Keratinocyte (primary cell): ENCODE measurements around the gene LIME1. TPM values are rescaled to one million over a fixed set of nuclear protein-coding genes. Genes with fewer than 3 reads are reported as not detected.

Experiments used
- DNase-seq: peaks from one replicate; pipeline ENCODE4 v3.0.0-alpha.2; 2011; ENCODE audit warnings: low read depth, missing footprints, low spot score
- FAIRE-seq: peaks from 2 replicates; lab custom pipeline; 2011; peaks lifted over from hg19 to GRCh38; lab: Jason Lieb, UNC
- H2AFZ ChIP-seq: 2 replicates; pipeline ENCODE4 v1.6.0; 2012; ENCODE audit warnings: low read length, control low read depth, inconsistent platforms; ENCODE audit not compliant: control insufficient read depth
- H3K27ac ChIP-seq: 2 replicates; pipeline ENCODE4 v1.5.1; 2011; ENCODE audit warnings: low read length; ENCODE audit not compliant: control insufficient read depth, insufficient read depth
- H3K27me3 ChIP-seq: 3 replicates; pipeline ENCODE4 v1.6.0; 2011; ENCODE audit warnings: low read length; ENCODE audit not compliant: control insufficient read depth, insufficient read depth; ENCODE audit errors: extremely low read depth
- H3K36me3 ChIP-seq, 2 experiments: 2 replicates in 1 of 2; 3 replicates in 1 of 2; pipeline ENCODE4 v1.5.1; 2011; ENCODE audit warnings: low read length in 2 of 2, mild to moderate bottlenecking in 1 of 2; ENCODE audit not compliant: control insufficient read depth in 2 of 2, insufficient read depth in 2 of 2; ENCODE audit errors: extremely low read depth in 1 of 2
- H3K4me1 ChIP-seq: 3 replicates; pipeline ENCODE4 v1.5.1; 2011; ENCODE audit warnings: low read length; ENCODE audit not compliant: control insufficient read depth, insufficient read depth; ENCODE audit errors: extremely low read depth
- H3K4me2 ChIP-seq: 3 replicates; pipeline ENCODE4 v1.6.0; 2011; ENCODE audit warnings: low read depth, low read length; ENCODE audit not compliant: control insufficient read depth, insufficient read depth; ENCODE audit errors: extremely low read depth
- H3K4me3 ChIP-seq, 3 experiments: fragments of 200-600 bp in 1 of 3; sonication (generic) in 1 of 3; 2 replicates in 2 of 3; 3 replicates in 1 of 3; pipeline ENCODE4 v1.5.1; 2011 to 2016; ENCODE audit warnings: low read length in 3 of 3, mild to moderate bottlenecking in 3 of 3, control low read depth in 2 of 3, inconsistent platforms in 1 of 3, low read depth in 1 of 3, mixed read lengths in 1 of 3, mixed run types in 1 of 3, moderate library complexity in 1 of 3; ENCODE audit not compliant: control insufficient read depth in 2 of 3, insufficient read depth in 2 of 3; ENCODE audit errors: extremely low read depth in 1 of 3
- H3K79me2 ChIP-seq: 2 replicates; pipeline ENCODE4 v1.6.0; 2012; ENCODE audit warnings: low read length; ENCODE audit not compliant: control insufficient read depth, insufficient read depth
- H3K9ac ChIP-seq: 3 replicates; pipeline ENCODE4 v1.6.0; 2011; ENCODE audit warnings: low read length; ENCODE audit not compliant: control insufficient read depth, insufficient read depth; ENCODE audit errors: extremely low read depth
- H3K9me1 ChIP-seq: 3 replicates; pipeline ENCODE4 v1.6.0; 2011; ENCODE audit warnings: low read length; ENCODE audit not compliant: control insufficient read depth, insufficient read depth; ENCODE audit errors: extremely low read depth
- H3K9me3 ChIP-seq: 2 replicates; pipeline ENCODE4 v1.5.1; 2012; ENCODE audit warnings: low read depth, low read length; ENCODE audit not compliant: control insufficient read depth
- H4K20me1 ChIP-seq: 3 replicates; pipeline ENCODE4 v1.6.0; 2011; ENCODE audit warnings: low read length; ENCODE audit not compliant: control insufficient read depth, insufficient read depth; ENCODE audit errors: extremely low read depth
- CTCF ChIP-seq, 3 experiments: IDR thresholded peaks in 1 of 3; conservative IDR thresholded peaks in 1 of 3; optimal IDR thresholded peaks in 1 of 3; 2 replicates in 2 of 3; 3 replicates in 1 of 3; pipeline versions ENCODE3 to v1.5.1; 2011; ENCODE audit warnings: low read length in 3 of 3, mild to moderate bottlenecking in 3 of 3, moderate library complexity in 2 of 3, control low read depth in 1 of 3, inconsistent platforms in 1 of 3; ENCODE audit not compliant: insufficient read depth in 2 of 3; ENCODE audit errors: extremely low read depth in 1 of 3
- EZH2 ChIP-seq: IDR thresholded peaks from one replicate; pipeline ENCODE4 v1.6.1; 2012; ENCODE audit warnings: inconsistent platforms, mild to moderate bottlenecking, low read length, moderate library complexity
- dilution Hi-C: fragments of 300-500 bp; cut with MboI; formaldehyde crosslinking; loops from one replicate; pipeline ENCODE4 v1.7.0; 2020; ENCODE audit warnings: low sequenced_read_pairs; ENCODE audit not compliant: extremely low pct_ligation_motif_present
- polyA plus RNA-seq, 5 experiments: library from polyadenylated mRNA; depleted of rRNA in 3 of 5; stranded (reverse) in 3 of 5; stranded (forward) in 1 of 5; unstranded in 1 of 5; fragments of >200 nt; gene quantifications; 1 replicate in 1 of 5; 2 replicates in 3 of 5; 3 replicates in 1 of 5; pipeline versions ENCODE4 v1.2.1 to v1.2.3, GENCODE V29; 2011 to 2012; ENCODE audit warnings: missing spikeins in 2 of 5, low read depth in 1 of 5, low replicate concordance in 1 of 5

The LIME1 gene
- polyA plus RNA-seq, 1 donor (not counting 4 experiments of a cell fraction or from before 2014, with no cell fraction given), result 0.75 TPM

- Histone ChIP-seq H3K9me1 (no peaks in the 10 kb centered on the region), H3K9me3 (no peaks in the 10 kb centered on the region), H3K36me3 (peaks cover 2 to 7% of the 10 kb centered on the region in 2 experiments), H3K4me2 (no peak overlapping the region), H3K4me3 (no peak overlapping the region), H4K20me1 (no peaks in the 10 kb centered on the region), H3K79me2 (no peaks in the 10 kb centered on the region), H3K4me1 (peaks cover 18% of the 10 kb centered on the region), H3K9ac (no peak overlapping the region), H3K27ac (no peak overlapping the region), H3K27me3 (no peaks in the 10 kb centered on the region), H2AFZ (no peak overlapping the region)
- FAIRE-seq (no peak), DNase-seq (no peak)
- dilution Hi-C loops, result no loop called here
- TF ChIP-seq EZH2 (no peak), CTCF (optimal IDR thresholded peaks at IDR 0.05 in 1 of 3, IDR thresholded peaks at IDR 0.05 in 1 of 3, conservative IDR thresholded peaks at IDR 0.05 in 1 of 3; ENCODE audit: extremely low read depth in 1 of 3, insufficient read depth in 2 of 3, low read length in 3 of 3) (no peak)
Observed at GRCh38 chr20:63742381-63743024, 6.0 kb downstream of the LIME1 start.

GRCh38 chr20:63743210-63743970, 6.9 kb downstream of the LIME1 start:
- Histone ChIP-seq H3K9me1 (no peaks in the 10 kb centered on the region), H4K20me1 (no peaks in the 10 kb centered on the region), H3K4me2 (no peak overlapping the region), H3K9me3 (no peaks in the 10 kb centered on the region), H3K4me3 (no peak overlapping the region), H2AFZ (no peak overlapping the region), H3K4me1 (peaks cover 15% of the 10 kb centered on the region), H3K27ac (no peak overlapping the region), H3K79me2 (no peaks in the 10 kb centered on the region), H3K9ac (no peak overlapping the region), H3K27me3 (no peaks in the 10 kb centered on the region), H3K36me3 (peaks cover 2 to 7% of the 10 kb centered on the region in 2 experiments)
- no peak for FAIRE-seq
- TF ChIP-seq CTCF (optimal IDR thresholded peaks at IDR 0.05 in 1 of 3, IDR thresholded peaks at IDR 0.05 in 1 of 3, conservative IDR thresholded peaks at IDR 0.05 in 1 of 3; ENCODE audit: extremely low read depth in 1 of 3, insufficient read depth in 2 of 3, low read length in 3 of 3) (no peak), EZH2 (no peak)
- dilution Hi-C loops, result no loop called here
- DNase-seq, result no peak
